ENCODE results near the gene RAB7A. TPM values are rescaled to one million over a fixed set of nuclear protein-coding genes. Genes with fewer than 3 reads are reported as not detected.

Gene RAB7A
- total and polyA plus RNA-seq, 2 of the 13 experiments (the other 11 are each of a cell fraction or from before 2014, with no cell fraction given): 26.5 to 182 TPM

GRCh38 chr3:128859630-128860029, 133.6 kb downstream of the RAB7A start (continued):
- no peak for TF ChIP-seq ZNF773 (CRISPR knock-in tag; IDR thresholded peaks at IDR 0.05; ENCODE audit: borderline replicate concordance)
- TF ChIP-seq FOSL2 (CRISPR knock-in tag; IDR thresholded peaks at IDR 0.05): no peak
- no peak for TF ChIP-seq ZFY (CRISPR knock-in tag; IDR thresholded peaks at IDR 0.05)
- TF ChIP-seq, protein P1, sequence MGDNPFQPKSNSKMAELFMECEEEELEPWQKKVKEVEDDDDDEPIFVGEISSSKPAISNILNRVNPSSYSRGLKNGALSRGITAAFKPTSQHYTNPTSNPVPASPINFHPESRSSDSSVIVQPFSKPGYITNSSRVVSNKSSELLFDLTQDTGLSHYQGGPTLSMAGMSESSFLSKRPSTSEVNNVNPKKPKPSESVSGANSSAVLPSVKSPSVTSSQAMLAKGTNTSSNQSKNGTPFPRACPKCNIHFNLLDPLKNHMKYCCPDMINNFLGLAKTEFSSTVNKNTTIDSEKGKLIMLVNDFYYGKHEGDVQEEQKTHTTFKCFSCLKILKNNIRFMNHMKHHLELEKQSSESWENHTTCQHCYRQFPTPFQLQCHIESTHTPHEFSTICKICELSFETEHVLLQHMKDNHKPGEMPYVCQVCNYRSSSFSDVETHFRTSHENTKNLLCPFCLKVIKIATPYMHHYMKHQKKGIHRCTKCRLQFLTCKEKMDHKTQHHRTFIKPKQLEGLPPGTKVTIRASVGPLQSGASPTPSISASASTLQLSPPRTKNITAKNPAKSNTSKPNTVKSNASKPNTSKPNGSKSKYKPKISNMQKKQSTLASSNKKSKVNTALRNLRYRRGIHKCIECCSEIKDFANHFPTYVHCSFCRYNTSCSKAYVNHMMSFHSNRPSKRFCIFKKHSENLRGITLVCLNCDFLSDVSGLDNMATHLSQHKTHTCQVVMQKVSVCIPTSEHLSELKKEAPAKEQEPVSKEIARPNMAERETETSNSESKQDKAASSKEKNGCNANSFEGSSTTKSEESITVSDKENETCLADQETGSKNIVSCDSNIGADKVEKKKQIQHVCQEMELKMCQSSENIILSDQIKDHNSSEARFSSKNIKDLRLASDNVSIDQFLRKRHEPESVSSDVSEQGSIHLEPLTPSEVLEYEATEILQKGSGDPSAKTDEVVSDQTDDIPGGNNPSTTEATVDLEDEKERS (CRISPR knock-in tag; IDR thresholded peaks at IDR 0.05): peak; percentile 97
- TF ChIP-seq, protein P2, sequence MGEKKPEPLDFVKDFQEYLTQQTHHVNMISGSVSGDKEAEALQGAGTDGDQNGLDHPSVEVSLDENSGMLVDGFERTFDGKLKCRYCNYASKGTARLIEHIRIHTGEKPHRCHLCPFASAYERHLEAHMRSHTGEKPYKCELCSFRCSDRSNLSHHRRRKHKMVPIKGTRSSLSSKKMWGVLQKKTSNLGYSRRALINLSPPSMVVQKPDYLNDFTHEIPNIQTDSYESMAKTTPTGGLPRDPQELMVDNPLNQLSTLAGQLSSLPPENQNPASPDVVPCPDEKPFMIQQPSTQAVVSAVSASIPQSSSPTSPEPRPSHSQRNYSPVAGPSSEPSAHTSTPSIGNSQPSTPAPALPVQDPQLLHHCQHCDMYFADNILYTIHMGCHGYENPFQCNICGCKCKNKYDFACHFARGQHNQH (CRISPR knock-in tag; IDR thresholded peaks at IDR 0.05): no peak
- TF ChIP-seq ZNF280B (CRISPR knock-in tag; IDR thresholded peaks at IDR 0.05; ENCODE audit: borderline replicate concordance): peak; percentile 88
- TF ChIP-seq, protein P3, sequence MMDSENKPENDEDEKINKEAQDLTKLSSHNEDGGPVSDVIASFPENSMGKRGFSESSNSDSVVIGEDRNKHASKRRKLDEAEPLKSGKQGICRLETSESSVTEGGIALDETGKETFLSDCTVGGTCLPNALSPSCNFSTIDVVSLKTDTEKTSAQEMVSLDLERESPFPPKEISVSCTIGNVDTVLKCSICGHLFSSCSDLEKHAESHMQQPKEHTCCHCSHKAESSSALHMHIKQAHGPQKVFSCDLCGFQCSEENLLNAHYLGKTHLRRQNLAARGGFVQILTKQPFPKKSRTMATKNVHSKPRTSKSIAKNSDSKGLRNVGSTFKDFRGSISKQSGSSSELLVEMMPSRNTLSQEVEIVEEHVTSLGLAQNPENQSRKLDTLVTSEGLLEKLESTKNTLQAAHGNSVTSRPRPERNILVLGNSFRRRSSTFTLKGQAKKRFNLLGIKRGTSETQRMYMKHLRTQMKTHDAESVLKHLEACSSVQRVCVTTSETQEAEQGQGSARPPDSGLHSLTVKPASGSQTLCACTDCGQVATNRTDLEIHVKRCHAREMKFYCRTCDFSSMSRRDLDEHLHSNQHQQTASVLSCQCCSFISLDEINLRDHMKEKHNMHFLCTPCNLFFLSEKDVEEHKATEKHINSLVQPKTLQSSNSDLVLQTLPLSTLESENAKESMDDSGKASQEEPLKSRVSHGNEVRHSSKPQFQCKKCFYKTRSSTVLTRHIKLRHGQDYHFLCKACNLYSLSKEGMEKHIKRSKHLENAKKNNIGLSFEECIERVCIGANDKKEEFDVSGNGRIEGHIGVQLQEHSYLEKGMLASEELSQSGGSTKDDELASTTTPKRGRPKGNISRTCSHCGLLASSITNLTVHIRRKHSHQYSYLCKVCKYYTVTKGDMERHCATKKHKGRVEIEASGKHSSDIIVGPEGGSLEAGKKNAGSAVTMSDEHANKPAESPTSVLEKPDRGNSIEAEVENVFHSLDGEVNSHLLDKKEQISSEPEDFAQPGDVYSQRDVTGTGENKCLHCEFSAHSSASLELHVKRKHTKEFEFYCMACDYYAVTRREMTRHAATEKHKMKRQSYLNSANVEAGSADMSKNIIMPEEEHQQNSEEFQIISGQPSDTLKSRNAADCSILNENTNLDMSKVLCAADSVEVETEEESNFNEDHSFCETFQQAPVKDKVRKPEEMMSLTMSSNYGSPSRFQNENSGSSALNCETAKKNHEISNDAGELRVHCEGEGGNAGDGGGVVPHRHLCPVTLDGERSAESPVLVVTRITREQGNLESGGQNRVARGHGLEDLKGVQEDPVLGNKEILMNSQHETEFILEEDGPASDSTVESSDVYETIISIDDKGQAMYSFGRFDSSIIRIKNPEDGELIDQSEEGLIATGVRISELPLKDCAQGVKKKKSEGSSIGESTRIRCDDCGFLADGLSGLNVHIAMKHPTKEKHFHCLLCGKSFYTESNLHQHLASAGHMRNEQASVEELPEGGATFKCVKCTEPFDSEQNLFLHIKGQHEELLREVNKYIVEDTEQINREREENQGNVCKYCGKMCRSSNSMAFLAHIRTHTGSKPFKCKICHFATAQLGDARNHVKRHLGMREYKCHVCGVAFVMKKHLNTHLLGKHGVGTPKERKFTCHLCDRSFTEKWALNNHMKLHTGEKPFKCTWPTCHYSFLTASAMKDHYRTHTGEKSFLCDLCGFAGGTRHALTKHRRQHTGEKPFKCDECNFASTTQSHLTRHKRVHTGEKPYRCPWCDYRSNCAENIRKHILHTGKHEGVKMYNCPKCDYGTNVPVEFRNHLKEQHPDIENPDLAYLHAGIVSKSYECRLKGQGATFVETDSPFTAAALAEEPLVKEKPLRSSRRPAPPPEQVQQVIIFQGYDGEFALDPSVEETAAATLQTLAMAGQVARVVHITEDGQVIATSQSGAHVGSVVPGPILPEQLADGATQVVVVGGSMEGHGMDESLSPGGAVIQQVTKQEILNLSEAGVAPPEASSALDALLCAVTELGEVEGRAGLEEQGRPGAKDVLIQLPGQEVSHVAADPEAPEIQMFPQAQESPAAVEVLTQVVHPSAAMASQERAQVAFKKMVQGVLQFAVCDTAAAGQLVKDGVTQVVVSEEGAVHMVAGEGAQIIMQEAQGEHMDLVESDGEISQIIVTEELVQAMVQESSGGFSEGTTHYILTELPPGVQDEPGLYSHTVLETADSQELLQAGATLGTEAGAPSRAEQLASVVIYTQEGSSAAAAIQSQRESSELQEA (CRISPR knock-in tag; IDR thresholded peaks at IDR 0.05; ENCODE audit: not compliant biosample characterization): no peak
- no peak for TF ChIP-seq SKI (IDR thresholded peaks at IDR 0.05; ENCODE audit: partially characterized antibody)
- TF ChIP-seq WIZ (CRISPR knock-in tag; IDR thresholded peaks at IDR 0.05): no peak
- TF ChIP-seq, protein P4, sequence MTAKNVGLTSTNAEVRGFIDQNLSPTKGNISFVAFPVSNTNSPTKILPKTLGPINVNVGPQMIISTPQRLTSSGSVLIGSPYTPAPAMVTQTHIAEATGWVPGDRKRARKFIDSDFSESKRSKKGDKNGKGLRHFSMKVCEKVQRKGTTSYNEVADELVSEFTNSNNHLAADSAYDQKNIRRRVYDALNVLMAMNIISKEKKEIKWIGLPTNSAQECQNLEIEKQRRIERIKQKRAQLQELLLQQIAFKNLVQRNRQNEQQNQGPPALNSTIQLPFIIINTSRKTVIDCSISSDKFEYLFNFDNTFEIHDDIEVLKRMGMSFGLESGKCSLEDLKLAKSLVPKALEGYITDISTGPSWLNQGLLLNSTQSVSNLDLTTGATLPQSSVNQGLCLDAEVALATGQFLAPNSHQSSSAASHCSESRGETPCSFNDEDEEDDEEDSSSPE (CRISPR knock-in tag; IDR thresholded peaks at IDR 0.05): no peak
- no peak for TF ChIP-seq RBAK (CRISPR knock-in tag; IDR thresholded peaks at IDR 0.05)
- TF ChIP-seq NFIB (CRISPR knock-in tag; IDR thresholded peaks at IDR 0.05; ENCODE audit: borderline replicate concordance): no peak
